Measurements from ENCODE around the gene MEIS3. TPM values are rescaled to one million over a fixed set of nuclear protein-coding genes. Genes with fewer than 3 reads are reported as not detected.
"Not testable (repeated sequence)": the region's sequence is repeated elsewhere in the genome, so short reads cannot be mapped to it uniquely, and the experiment has no call there.

MEIS3 gene
- total RNA-seq, 1 donor from 2014 or later, result 3.4 TPM

GRCh38 chr19:47374876-47375693 is 44.2 kb downstream of the MEIS3 start:
- DNase-seq, result no peak
- intact Hi-C loops (cut with micrococcal nuclease), result no loop called here
- no peak for ATAC-seq

GRCh38 chr19:47373246-47374240 is 45.8 kb downstream of the MEIS3 start:
- intact Hi-C loops (cut with micrococcal nuclease), result no loop called here
- no peak for DNase-seq
- ATAC-seq, result no peak

GRCh38 chr19:47372603-47373002 is 46.7 kb downstream of the MEIS3 start:
- ATAC-seq (no peak), DNase-seq (no peak)
- intact Hi-C loops (cut with micrococcal nuclease), result no loop called here

- ATAC-seq, result no peak
- intact Hi-C loops (cut with micrococcal nuclease), result no loop called here
- no peak for DNase-seq
Measured at GRCh38 chr19:47371261-47371660, 48.1 kb downstream of the MEIS3 start.

GRCh38 chr19:47370045-47370611 is 49.2 kb downstream of the MEIS3 start:
- intact Hi-C loops (cut with micrococcal nuclease), result no loop called here
- ATAC-seq (peak; percentile 42), DNase-seq (no peak)

- intact Hi-C loops (cut with micrococcal nuclease); DNase-seq; ATAC-seq: not testable (repeated sequence)
Measured at GRCh38 chr19:47365455-47365854, 53.9 kb downstream of the MEIS3 start.

- intact Hi-C loops (cut with micrococcal nuclease), result no loop called here
- ATAC-seq (no peak), DNase-seq (no peak)
Measured at GRCh38 chr19:47363758-47364531, 55.4 kb downstream of the MEIS3 start.

- intact Hi-C loops (cut with micrococcal nuclease), result no loop called here
- ATAC-seq, result no peak
- no peak for DNase-seq
Measured at GRCh38 chr19:47362321-47362720, 57.0 kb downstream of the MEIS3 start.

- intact Hi-C loops (cut with micrococcal nuclease), result no loop called here
- ATAC-seq (no peak), DNase-seq (no peak)
Measured at GRCh38 chr19:47358936-47359335, 60.4 kb downstream of the MEIS3 start.

GRCh38 chr19:47357788-47358680 is 61.3 kb downstream of the MEIS3 start:
- no peak for ATAC-seq
- intact Hi-C loops (cut with micrococcal nuclease), result no loop called here
- no peak for DNase-seq

GRCh38 chr19:47356900-47357299 is 62.4 kb downstream of the MEIS3 start:
- intact Hi-C loops (cut with micrococcal nuclease), result no loop called here
- DNase-seq, result no peak
- ATAC-seq, result no peak

- ATAC-seq (peak; percentile 33), DNase-seq (peak; percentile 76)
- intact Hi-C loops (cut with micrococcal nuclease), result no loop called here
Measured at GRCh38 chr19:47353307-47353712, 66.0 kb downstream of the MEIS3 start.

Other genes starting within 250 kb of the MEIS3 start
- gene BBC3, start 188.3 kb downstream of the MEIS3 start, total RNA-seq, result 5.1 TPM
- gene CCDC9, start 163.0 kb downstream of the MEIS3 start, total RNA-seq, result 19.2 TPM
- gene INAFM1, start 144.6 kb downstream of the MEIS3 start, total RNA-seq, result 12.7 TPM
- gene C5AR1, start 109.7 kb downstream of the MEIS3 start, total RNA-seq, result 5.3 TPM
- 0.42 TPM for gene C5AR2, start 87.4 kb downstream of the MEIS3 start, total RNA-seq
- gene DHX34, start 70.2 kb downstream of the MEIS3 start, total RNA-seq, result 7.3 TPM
- gene SLC8A2, start 52.4 kb upstream of the MEIS3 start, total RNA-seq, result not detected
- 12.3 TPM for gene KPTN, start 64.7 kb upstream of the MEIS3 start, total RNA-seq
- 123 TPM for gene NAPA, start 95.5 kb upstream of the MEIS3 start, total RNA-seq
- gene ZNF541, start 153.6 kb upstream of the MEIS3 start, total RNA-seq, result 0.47 TPM
- gene BICRA, start 189.6 kb upstream of the MEIS3 start, total RNA-seq, result 9.5 TPM